ENCODE data around the gene NPTX2.

NPTX2 gene

DNA sequence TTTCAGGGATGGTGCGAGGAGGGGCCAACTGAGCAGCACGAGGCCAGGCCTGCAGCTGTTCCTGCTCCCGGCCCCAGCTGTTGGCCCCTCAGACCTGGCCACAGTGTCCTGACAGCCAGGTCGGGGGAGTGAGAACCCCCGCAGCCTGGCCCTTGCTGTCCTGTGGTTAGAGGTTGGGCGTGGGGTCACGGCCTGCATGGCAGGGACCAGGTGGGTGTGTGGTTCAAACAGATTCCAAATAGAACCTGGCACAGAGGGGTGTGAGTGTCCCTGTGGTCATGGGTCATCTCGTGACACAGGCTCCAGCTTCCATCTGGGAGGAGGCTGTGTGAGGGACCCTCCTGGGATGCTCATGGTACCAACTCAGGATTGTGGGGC, 10.3 kb downstream of the NPTX2 start:
- Histone ChIP-seq H3K27me3 (replicated peaks) (no peaks in the 10 kb centered on the region), H3K4me3 (ENCODE audit: low read depth, low read length) (no peak overlapping the region), H3K27ac (no peak overlapping the region), H3K36me3 (replicated peaks) (no peaks in the 10 kb centered on the region)
- no peak for DNase-seq
- TF ChIP-seq, protein P1, sequence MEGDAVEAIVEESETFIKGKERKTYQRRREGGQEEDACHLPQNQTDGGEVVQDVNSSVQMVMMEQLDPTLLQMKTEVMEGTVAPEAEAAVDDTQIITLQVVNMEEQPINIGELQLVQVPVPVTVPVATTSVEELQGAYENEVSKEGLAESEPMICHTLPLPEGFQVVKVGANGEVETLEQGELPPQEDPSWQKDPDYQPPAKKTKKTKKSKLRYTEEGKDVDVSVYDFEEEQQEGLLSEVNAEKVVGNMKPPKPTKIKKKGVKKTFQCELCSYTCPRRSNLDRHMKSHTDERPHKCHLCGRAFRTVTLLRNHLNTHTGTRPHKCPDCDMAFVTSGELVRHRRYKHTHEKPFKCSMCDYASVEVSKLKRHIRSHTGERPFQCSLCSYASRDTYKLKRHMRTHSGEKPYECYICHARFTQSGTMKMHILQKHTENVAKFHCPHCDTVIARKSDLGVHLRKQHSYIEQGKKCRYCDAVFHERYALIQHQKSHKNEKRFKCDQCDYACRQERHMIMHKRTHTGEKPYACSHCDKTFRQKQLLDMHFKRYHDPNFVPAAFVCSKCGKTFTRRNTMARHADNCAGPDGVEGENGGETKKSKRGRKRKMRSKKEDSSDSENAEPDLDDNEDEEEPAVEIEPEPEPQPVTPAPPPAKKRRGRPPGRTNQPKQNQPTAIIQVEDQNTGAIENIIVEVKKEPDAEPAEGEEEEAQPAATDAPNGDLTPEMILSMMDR (IDR thresholded peaks at IDR 0.05; ENCODE audit: low read depth, low read length, missing control alignments), result no peak
- in situ Hi-C loops (cut with HindIII; ENCODE audit: low pct_ligation_motif_present, low sequenced_read_pairs), result no loop called here

GRCh38 chr7:98628418-98628817, 11.3 kb downstream of the NPTX2 start:
- no peaks in the 10 kb centered on the region for H3K27me3 ChIP-seq (replicated peaks)
- no peak for DNase-seq
- no peak overlapping the region for H3K27ac ChIP-seq
- in situ Hi-C loops (cut with HindIII; ENCODE audit: low pct_ligation_motif_present, low sequenced_read_pairs), result no loop called here
- no peaks in the 10 kb centered on the region for H3K36me3 ChIP-seq (replicated peaks)
- no peak overlapping the region for H3K4me3 ChIP-seq (ENCODE audit: low read depth, low read length)
- TF ChIP-seq, protein P1 (IDR thresholded peaks at IDR 0.05; ENCODE audit: low read depth, low read length, missing control alignments), result no peak

DNA sequence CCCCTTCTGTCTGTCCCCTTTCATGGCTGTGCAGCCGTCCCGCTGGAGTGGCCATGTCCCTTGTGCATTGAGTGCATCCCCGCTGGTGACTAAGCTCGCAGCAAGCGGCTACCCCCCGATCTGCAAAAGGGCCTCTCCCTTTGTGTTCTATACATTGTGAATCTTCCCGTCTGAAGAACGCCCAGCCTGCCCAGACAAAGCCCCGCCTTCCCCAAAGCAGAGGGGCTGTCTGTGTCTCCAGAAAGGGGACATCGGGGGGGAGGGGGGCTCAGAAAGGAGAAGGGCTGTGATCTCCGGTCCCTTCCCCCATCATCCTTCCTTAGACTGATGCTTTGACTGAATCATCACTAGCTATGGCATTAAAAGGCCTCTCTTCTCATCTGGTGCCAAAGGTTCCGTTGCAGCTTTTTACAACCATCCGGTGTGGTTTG, 11.9 kb downstream of the NPTX2 start:
- no peak for DNase-seq
- in situ Hi-C loops (cut with HindIII; ENCODE audit: low pct_ligation_motif_present, low sequenced_read_pairs), result no loop called here
- Histone ChIP-seq H3K4me3 (ENCODE audit: low read depth, low read length) (no peak overlapping the region), H3K27me3 (replicated peaks) (no peaks in the 10 kb centered on the region), H3K27ac (no peak overlapping the region), H3K36me3 (replicated peaks) (no peaks in the 10 kb centered on the region)
- TF ChIP-seq, protein P1 (IDR thresholded peaks at IDR 0.05; ENCODE audit: low read depth, low read length, missing control alignments), result no peak

DNA sequence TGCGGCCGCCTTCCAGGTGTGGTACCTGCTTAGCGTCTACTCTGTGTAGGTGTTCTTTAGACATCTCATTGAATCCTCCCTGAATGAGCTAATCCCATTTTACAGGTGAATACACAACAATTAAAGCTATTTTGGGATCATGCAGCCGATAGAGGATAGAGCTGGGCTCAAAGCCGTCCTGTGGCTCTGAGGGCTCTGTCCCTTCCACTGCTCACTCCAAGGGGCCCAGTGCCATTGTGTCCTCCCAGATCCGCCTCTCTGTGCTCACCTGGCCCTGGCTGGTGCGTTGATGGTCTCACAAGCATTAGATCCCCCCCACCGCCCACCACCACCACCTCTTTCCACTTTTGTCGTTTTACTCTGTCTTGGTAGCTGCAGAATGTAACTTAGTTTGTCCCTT, 13.1 kb downstream of the NPTX2 start:
- TF ChIP-seq, protein P1 (IDR thresholded peaks at IDR 0.05; ENCODE audit: low read depth, low read length, missing control alignments), result no peak
- in situ Hi-C loops (cut with HindIII; ENCODE audit: low pct_ligation_motif_present, low sequenced_read_pairs), result no loop called here
- Histone ChIP-seq H3K36me3 (replicated peaks) (no peaks in the 10 kb centered on the region), H3K27me3 (replicated peaks) (no peaks in the 10 kb centered on the region), H3K4me3 (ENCODE audit: low read depth, low read length) (no peak overlapping the region), H3K27ac (no peak overlapping the region)
- DNase-seq, result no peak

DNA sequence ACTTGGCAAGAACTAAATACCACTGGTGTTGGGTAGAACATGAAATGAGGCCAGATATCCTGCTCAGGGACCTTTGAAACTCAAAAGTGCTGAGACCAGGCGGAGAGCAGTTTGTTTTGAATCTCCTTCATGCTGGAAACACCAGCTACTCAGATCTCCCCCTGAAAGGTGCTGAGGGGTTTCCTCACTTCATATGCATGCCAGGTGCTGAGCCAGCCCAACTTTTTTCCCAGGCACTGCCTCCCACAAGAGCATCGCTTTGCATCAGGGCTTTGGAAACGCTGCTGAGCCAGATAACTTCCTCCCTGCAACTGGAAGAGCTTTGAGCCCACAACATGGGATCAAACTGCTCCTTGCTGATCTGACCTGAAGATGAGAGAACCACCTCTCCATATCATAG, 13.7 kb downstream of the NPTX2 start:
- H3K4me3 ChIP-seq (ENCODE audit: low read depth, low read length), result no peak overlapping the region
- in situ Hi-C loops (cut with HindIII; ENCODE audit: low pct_ligation_motif_present, low sequenced_read_pairs), result no loop called here
- H3K36me3 ChIP-seq (replicated peaks), result no peaks in the 10 kb centered on the region
- no peak for DNase-seq
- TF ChIP-seq, protein P1 (IDR thresholded peaks at IDR 0.05; ENCODE audit: low read depth, low read length, missing control alignments), result no peak
- H3K27me3 ChIP-seq (replicated peaks), result no peaks in the 10 kb centered on the region
- H3K27ac ChIP-seq, result no peak overlapping the region

DNA sequence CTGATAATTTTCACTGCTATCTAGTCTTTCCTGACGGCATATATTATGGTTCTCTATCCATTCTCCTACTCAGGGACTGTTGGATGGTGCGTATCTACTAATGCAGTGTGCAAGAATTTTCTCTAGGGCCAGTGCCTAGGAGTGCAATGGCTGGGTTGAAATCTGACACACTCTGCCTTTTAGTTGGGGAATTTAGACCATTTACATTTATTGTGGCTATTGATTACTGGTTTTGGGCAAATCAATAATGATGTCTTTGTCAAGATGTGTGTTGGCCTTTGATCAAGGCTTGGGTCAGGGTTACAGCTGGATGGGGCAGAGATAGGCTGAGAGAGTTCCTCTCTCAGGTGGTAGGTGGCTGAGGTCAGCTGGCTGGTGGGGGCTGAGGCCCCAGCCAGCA, 21.8 kb downstream of the NPTX2 start:
- Histone ChIP-seq H3K4me3 (ENCODE audit: low read depth, low read length) (no peak overlapping the region), H3K27me3 (replicated peaks) (no peaks in the 10 kb centered on the region), H3K36me3 (replicated peaks) (no peaks in the 10 kb centered on the region), H3K27ac (no peak overlapping the region)
- TF ChIP-seq, protein P1 (IDR thresholded peaks at IDR 0.05; ENCODE audit: low read depth, low read length, missing control alignments), result no peak
- in situ Hi-C loops (cut with HindIII; ENCODE audit: low pct_ligation_motif_present, low sequenced_read_pairs), result no loop called here
- no peak for DNase-seq
